Measurements from ENCODE around the gene NPB. TPM values are rescaled to one million over a fixed set of nuclear protein-coding genes. Genes with fewer than 3 reads are reported as not detected.

Gene NPB
- polyA plus RNA-seq, 1 of the 3 experiments (the other 2 are of a cell fraction), result 2.4 TPM

DNA sequence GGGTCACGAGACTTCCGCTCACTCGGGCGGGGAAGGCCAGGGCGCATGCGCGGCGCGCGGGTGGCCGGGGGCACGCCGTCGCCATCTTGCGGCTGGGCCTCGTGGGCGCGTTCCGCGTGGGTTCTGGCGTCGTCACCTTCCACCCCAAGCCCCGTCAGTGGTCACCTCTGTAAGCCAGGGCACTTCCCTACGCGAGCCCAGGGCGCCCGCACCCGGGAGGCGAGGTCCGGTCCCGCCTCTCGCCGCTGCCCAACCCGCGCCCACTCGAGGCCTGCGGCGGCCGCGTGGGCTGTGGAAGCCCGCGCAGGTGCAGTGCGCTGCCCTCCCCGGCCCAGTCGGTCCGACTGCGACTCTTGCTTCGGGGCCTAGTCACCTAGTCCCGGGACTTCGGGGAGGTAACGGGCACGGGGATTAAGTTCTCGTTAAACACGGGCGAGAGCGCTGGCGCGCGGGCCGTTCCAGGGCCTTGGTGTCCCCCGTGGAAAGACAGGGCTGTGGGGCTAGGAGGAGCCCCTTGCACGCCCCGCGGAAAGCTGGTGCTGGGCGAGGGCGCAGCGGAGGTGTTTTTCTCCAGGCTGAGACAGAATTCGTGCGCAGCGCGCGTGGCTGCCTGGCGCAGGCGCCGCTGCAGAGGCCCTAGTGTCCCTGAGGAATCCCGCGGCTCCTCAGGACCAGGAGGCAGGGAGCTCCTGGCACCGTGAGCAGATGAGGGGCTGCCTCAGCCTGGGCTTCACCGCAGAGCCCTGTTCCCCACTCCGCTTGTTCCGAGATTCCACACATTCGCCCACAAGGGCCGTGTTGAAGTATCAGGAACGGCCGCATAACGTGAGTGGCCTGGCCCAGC is 30.4 kb upstream of the NPB start (continued):
- TF ChIP-seq, protein P1, sequence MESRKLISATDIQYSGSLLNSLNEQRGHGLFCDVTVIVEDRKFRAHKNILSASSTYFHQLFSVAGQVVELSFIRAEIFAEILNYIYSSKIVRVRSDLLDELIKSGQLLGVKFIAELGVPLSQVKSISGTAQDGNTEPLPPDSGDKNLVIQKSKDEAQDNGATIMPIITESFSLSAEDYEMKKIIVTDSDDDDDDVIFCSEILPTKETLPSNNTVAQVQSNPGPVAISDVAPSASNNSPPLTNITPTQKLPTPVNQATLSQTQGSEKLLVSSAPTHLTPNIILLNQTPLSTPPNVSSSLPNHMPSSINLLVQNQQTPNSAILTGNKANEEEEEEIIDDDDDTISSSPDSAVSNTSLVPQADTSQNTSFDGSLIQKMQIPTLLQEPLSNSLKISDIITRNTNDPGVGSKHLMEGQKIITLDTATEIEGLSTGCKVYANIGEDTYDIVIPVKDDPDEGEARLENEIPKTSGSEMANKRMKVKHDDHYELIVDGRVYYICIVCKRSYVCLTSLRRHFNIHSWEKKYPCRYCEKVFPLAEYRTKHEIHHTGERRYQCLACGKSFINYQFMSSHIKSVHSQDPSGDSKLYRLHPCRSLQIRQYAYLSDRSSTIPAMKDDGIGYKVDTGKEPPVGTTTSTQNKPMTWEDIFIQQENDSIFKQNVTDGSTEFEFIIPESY (IDR thresholded peaks at IDR 0.05; ENCODE audit: borderline replicate concordance, low read depth), result peak; percentile 68; the same call in 1 of the 2 replicates
- TF ChIP-seq RXRA (IDR thresholded peaks at IDR 0.05; ENCODE audit: borderline replicate concordance, low read depth), result no peak
- TF ChIP-seq, protein P2, sequence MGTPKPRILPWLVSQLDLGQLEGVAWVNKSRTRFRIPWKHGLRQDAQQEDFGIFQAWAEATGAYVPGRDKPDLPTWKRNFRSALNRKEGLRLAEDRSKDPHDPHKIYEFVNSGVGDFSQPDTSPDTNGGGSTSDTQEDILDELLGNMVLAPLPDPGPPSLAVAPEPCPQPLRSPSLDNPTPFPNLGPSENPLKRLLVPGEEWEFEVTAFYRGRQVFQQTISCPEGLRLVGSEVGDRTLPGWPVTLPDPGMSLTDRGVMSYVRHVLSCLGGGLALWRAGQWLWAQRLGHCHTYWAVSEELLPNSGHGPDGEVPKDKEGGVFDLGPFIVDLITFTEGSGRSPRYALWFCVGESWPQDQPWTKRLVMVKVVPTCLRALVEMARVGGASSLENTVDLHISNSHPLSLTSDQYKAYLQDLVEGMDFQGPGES (IDR thresholded peaks at IDR 0.05; ENCODE audit: low read depth, low read length), result no peak
- no peak for TF ChIP-seq RFX5 (IDR thresholded peaks at IDR 0.05; ENCODE audit: low read length)
- no peak for TF ChIP-seq FOXJ3 (CRISPR knock-in tag; IDR thresholded peaks at IDR 0.05)
- TF ChIP-seq FOXM1 (IDR thresholded peaks at IDR 0.05; ENCODE audit: low read depth), result 0 out of 2 replicates have a peak, but pooled peaks have one; percentile 31
- TF ChIP-seq, protein P3, sequence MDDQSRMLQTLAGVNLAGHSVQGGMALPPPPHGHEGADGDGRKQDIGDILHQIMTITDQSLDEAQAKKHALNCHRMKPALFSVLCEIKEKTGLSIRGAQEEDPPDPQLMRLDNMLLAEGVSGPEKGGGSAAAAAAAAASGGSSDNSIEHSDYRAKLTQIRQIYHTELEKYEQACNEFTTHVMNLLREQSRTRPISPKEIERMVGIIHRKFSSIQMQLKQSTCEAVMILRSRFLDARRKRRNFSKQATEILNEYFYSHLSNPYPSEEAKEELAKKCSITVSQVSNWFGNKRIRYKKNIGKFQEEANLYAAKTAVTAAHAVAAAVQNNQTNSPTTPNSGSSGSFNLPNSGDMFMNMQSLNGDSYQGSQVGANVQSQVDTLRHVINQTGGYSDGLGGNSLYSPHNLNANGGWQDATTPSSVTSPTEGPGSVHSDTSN (IDR thresholded peaks at IDR 0.05), result no peak
- no peak for TF ChIP-seq GATA2 (CRISPR knock-in tag; IDR thresholded peaks at IDR 0.05)
- peak; percentile 77 for TF ChIP-seq MXI1 (IDR thresholded peaks at IDR 0.05; ENCODE audit: low read depth, low read length)

DNA sequence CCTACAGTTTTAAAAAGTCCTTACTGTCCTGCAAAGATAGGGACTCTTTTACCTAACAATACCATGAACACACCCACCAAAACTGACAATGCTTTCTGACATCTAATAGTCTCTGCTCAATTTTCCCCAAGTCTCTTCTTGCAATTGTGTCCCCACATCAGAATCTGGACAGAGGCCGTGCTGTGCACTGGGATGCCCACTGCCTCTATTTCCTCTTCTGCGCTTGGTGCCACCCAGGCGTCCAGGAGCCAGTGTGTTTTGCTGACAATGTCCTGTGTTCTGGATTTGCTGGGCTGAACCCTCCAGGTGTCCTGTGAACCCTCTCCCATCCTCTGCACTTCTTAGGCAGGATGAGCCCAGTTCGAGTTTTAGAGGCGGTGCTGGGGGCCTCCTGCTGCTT is 24.5 kb upstream of the NPB start:
- H3K9me2 ChIP-seq, result no peaks in the 10 kb centered on the region
- peaks cover 15 to 38% of the 10 kb centered on the region in 2 experiments for H3K36me3 ChIP-seq (replicated peaks in 1 of 2; ENCODE audit: control insufficient read depth in 1 of 2, insufficient read depth in 2 of 2, low read length in 1 of 2)
- TF ChIP-seq NFIC (IDR thresholded peaks at IDR 0.05; ENCODE audit: borderline replicate concordance) (no peak), GATA2 (CRISPR knock-in tag; IDR thresholded peaks at IDR 0.05) (no peak), YY1 (IDR thresholded peaks at IDR 0.05; ENCODE audit: low read depth) (no peak), MEF2A (IDR thresholded peaks at IDR 0.05; ENCODE audit: borderline replicate concordance, low read depth) (no peak), MXI1 (IDR thresholded peaks at IDR 0.05; ENCODE audit: low read depth, low read length) (no peak), TCF12 (IDR thresholded peaks at IDR 0.05) (no peak), EP300 (IDR thresholded peaks at IDR 0.05; ENCODE audit: borderline replicate concordance in 1 of 2, low read depth in 1 of 2, low read length in 1 of 2) (no peak), RFX5 (IDR thresholded peaks at IDR 0.05; ENCODE audit: low read length) (no peak), FOXJ3 (CRISPR knock-in tag; IDR thresholded peaks at IDR 0.05) (no peak), EZH2phosphoT487 (IDR thresholded peaks at IDR 0.05; ENCODE audit: borderline replicate concordance, low read depth) (no peak)
- TF ChIP-seq, protein P1 (IDR thresholded peaks at IDR 0.05; ENCODE audit: borderline replicate concordance, low read depth), result no peak
- TF ChIP-seq, protein P4, sequence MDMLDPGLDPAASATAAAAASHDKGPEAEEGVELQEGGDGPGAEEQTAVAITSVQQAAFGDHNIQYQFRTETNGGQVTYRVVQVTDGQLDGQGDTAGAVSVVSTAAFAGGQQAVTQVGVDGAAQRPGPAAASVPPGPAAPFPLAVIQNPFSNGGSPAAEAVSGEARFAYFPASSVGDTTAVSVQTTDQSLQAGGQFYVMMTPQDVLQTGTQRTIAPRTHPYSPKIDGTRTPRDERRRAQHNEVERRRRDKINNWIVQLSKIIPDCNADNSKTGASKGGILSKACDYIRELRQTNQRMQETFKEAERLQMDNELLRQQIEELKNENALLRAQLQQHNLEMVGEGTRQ (IDR thresholded peaks at IDR 0.05; ENCODE audit: borderline replicate concordance, low read depth, low read length), result no peak
- TF ChIP-seq, protein P2 (IDR thresholded peaks at IDR 0.05; ENCODE audit: low read depth, low read length), result no peak
- TF ChIP-seq, protein P5, sequence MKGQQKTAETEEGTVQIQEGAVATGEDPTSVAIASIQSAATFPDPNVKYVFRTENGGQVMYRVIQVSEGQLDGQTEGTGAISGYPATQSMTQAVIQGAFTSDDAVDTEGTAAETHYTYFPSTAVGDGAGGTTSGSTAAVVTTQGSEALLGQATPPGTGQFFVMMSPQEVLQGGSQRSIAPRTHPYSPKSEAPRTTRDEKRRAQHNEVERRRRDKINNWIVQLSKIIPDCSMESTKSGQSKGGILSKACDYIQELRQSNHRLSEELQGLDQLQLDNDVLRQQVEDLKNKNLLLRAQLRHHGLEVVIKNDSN (IDR thresholded peaks at IDR 0.05; ENCODE audit: borderline replicate concordance, low read depth), result no peak
- 95% methylated on average over 5 of the region's 5 CpGs for WGBS (ENCODE audit: low lambda C conversion rate)
- H3K4me1 ChIP-seq (ENCODE audit: control insufficient read depth in 1 of 2, insufficient read depth in 2 of 2, low read depth in 1 of 2, low read length in 1 of 2), result no peaks in the 10 kb centered on the region; a peak in 1 of 4 replicates
- no peak for DNase-seq
- peaks cover 59% of the 10 kb centered on the region for H3F3A ChIP-seq (replicated peaks; ENCODE audit: insufficient read depth)
- CTCF ChIA-PET, result interaction anchor here (1.1 to 1.4 kb wide), 2 partner anchors 16 to 71 kb away, joined by 4 read pairs; no protein-coding TSS in a partner anchor
- H3K4me2 ChIP-seq, result no peak overlapping the region
- no peak overlapping the region for H3K27ac ChIP-seq (ENCODE audit: low read depth in 2 of 2, low read length in 1 of 2)
- H3K9ac ChIP-seq, result no peak overlapping the region
- no peak overlapping the region for H2AFZ ChIP-seq (ENCODE audit: low read depth)
- no peaks in the 10 kb centered on the region for H4K20me1 ChIP-seq (ENCODE audit: insufficient read depth)
- H3K79me2 ChIP-seq (ENCODE audit: insufficient read depth), result peaks cover 15% of the 10 kb centered on the region
- no peak overlapping the region for H3K4me3 ChIP-seq (ENCODE audit: low read depth in 2 of 2, low read length in 1 of 2)
- POLR2A ChIA-PET, result no interaction called here
- no peaks in the 10 kb centered on the region for H3K27me3 ChIP-seq (ENCODE audit: insufficient read depth)
- H3K9me3 ChIP-seq, result no peaks in the 10 kb centered on the region
